T-cell (primary cell): ENCODE data around the gene PCAT6. TPM values are rescaled to one million over a fixed set of nuclear protein-coding genes. Genes with fewer than 3 reads are reported as not detected.
A peak's percentile ranks its signal among the peaks of the same experiment; 100 is the strongest.

Source experiments
- ATAC-seq, 4 experiments: fragments of 200-7000 bp in 3 of 4; fragments of 150-1000 bp in 1 of 4; cut with Tn5 transposase; replicated peaks in 1 of 4; 1 replicate in 3 of 4; 2 replicates in 1 of 4; pipeline ENCODE4 v1.10.0; 2021; ENCODE audit warnings: moderate library complexity in 3 of 4, mild to moderate bottlenecking in 2 of 4, moderate number of reproducible peaks in 1 of 4
- CTCF ChIA-PET, 2 donors: fragments of 300-600 bp; sonication (Branson Sonifier 250); formaldehyde crosslinking; loops; one replicate each; lab custom pipeline; 2022; ENCODE audit warnings: antibody characterized with exemption in 2 of 2; lab: Charles Lee
- POLR2A ChIA-PET, 2 donors: fragments of 300-600 bp; sonication (Branson Sonifier 250); formaldehyde crosslinking; loops; one replicate each; lab custom pipeline; 2022; ENCODE audit warnings: antibody characterized with exemption in 2 of 2; lab: Charles Lee
- DNase-seq, 35 experiments: peaks; one replicate each; pipeline versions ENCODE4 v3.0.0 to v3.0.0-alpha.2; 2013 to 2023
- H3K27ac ChIP-seq: one replicate; pipeline ENCODE4 v1.5.1; 2013; ENCODE audit warnings: low read length
- H3K27me3 ChIP-seq, 2 experiments: replicated peaks in 1 of 2; 1 replicate in 1 of 2; 2 replicates in 1 of 2; pipeline versions ENCODE4 v1.6.1 to v1.7.0; 2013; ENCODE audit warnings: low read length in 1 of 2, mixed read lengths in 1 of 2; ENCODE audit not compliant: control insufficient read depth in 2 of 2, insufficient read depth in 2 of 2; ENCODE audit errors: extremely low read depth in 1 of 2
- H3K36me3 ChIP-seq, 2 donors: 1 replicate in 1 of 2; 2 replicates in 1 of 2; pipeline versions ENCODE4 v1.6.1 to v1.7.0; 2013; ENCODE audit warnings: low read length in 1 of 2; ENCODE audit not compliant: control insufficient read depth in 2 of 2, insufficient read depth in 1 of 2; ENCODE audit errors: extremely low read depth in 1 of 2
- H3K4me1 ChIP-seq, 2 experiments: 1 replicate in 1 of 2; 2 replicates in 1 of 2; pipeline versions ENCODE4 v1.6.1 to v1.7.0; 2013; ENCODE audit warnings: low read length in 2 of 2, mixed read lengths in 1 of 2; ENCODE audit not compliant: insufficient read depth in 2 of 2, control insufficient read depth in 1 of 2; ENCODE audit errors: extremely low read depth in 1 of 2
- H3K4me3 ChIP-seq, 2 donors: 1 replicate in 1 of 2; 2 replicates in 1 of 2; pipeline versions ENCODE4 v1.5.1 to v1.7.0; 2013; ENCODE audit warnings: mild to moderate bottlenecking in 2 of 2, low read length in 1 of 2, moderate library complexity in 1 of 2; ENCODE audit not compliant: control insufficient read depth in 1 of 2; ENCODE audit errors: extremely low read depth in 1 of 2
- H3K9me3 ChIP-seq: 2 replicates; pipeline ENCODE4 v1.7.0; 2013
- H3K27ac Mint-ChIP-seq, 2 donors: one replicate each; pipeline ENCODE4 v1.8.0; 2020 to 2021; ENCODE audit warnings: mild to moderate bottlenecking in 2 of 2, mixed read lengths in 2 of 2
- H3K27me3 Mint-ChIP-seq, 2 donors: one replicate each; pipeline ENCODE4 v1.8.0; 2021 to 2022; ENCODE audit warnings: mixed read lengths in 2 of 2
- H3K36me3 Mint-ChIP-seq: one replicate; pipeline ENCODE4 v1.8.0; 2021; ENCODE audit warnings: mixed read lengths
- H3K4me1 Mint-ChIP-seq, 3 donors: one replicate each; pipeline ENCODE4 v1.8.0; 2020 to 2022; ENCODE audit warnings: mixed read lengths in 3 of 3, mild to moderate bottlenecking in 1 of 3
- H3K4me3 Mint-ChIP-seq, 3 donors: one replicate each; pipeline ENCODE4 v1.8.0; 2020 to 2022; ENCODE audit warnings: mild to moderate bottlenecking in 3 of 3, mixed read lengths in 3 of 3, moderate library complexity in 3 of 3
- H3K9me3 Mint-ChIP-seq, 3 donors: one replicate each; pipeline ENCODE4 v1.8.0; 2020 to 2022; ENCODE audit warnings: mixed read lengths in 3 of 3
- WGBS: methylation state at CpG from one replicate; pipeline ENCODE4 v1.1.5; 2013; ENCODE audit warnings: missing lambda C conversion rate; ENCODE audit not compliant: insufficient coverage; 5-methylcytosine and 5-hydroxymethylcytosine counted together
- total RNA-seq, 35 experiments: library from RNA in 6 of 35; stranded (reverse) in 6 of 35; fragments of 120-200 nt in 1 of 35; gene quantifications; one replicate each; pipeline versions ENCODE4 v1.2.1 to v1.2.4 and lab custom pipeline; 2013 to 2026

Gene PCAT6
- total RNA-seq (1 to 10 TPM in 2 of 5 donors, under 1 TPM in 2, not detected in 1; 0.44 to 1.5 (median 0.79) TPM), total RNA-seq (lab: John Stamatoyannopoulos, UW) (0 to 0.51 (median 0.17) reads per million in 29 experiments)
- 0.24 TPM for total RNA-seq (2013)

DNA sequence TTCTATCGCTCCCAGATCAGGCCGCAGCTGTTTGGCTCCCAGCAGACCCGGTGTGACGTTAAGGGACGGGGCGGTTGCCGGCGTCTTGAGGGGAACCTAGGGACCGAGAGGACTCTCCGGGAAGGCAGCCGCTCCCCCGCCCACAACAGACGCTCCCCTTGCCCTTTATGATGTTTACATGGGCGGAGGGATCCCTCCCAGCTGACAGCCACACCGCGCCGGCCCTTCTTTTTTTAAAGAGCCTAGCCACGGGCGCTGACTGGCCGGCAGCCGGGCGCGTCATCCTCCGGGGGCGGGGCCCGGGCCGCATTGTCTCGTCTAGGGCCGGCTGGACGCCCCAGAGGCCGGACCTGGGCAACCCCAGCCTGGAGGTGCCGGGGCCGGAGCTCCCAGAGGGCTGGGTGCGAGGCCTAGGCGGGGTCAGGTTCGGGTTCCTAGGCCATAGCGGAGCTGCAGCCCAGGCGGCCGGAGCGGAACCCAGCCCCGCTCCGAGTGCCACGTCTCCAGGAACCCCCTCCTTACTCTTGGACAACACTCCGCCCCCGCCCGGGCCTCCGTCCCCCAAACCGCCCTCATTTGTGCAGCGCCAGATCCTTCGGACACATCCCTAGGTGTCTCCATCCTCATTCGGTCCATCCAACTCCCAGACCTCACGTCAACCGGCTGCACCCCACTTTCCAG lies at the start of gene PCAT6:
Gene PCAT6, plus strand, starts transcription at position 340 of the 681 bp plus-strand sequence.
- ATAC-seq (peak; percentile 72 to 80 (median 78)), DNase-seq (peak; percentile 64 to 88 (median 79))
- no peaks in the 10 kb centered on the region for H3K27me3 Mint-ChIP-seq
- peak within 1 kb of the TSS; percentile 83 to 91 for H3K4me3 ChIP-seq
- peaks cover 36 to 48% (median 37%) of the 10 kb centered on the region in 3 donors for H3K4me1 Mint-ChIP-seq
- peak within 1 kb of the TSS; percentile 9 for H3K27ac ChIP-seq
- no peaks in the 10 kb centered on the region for H3K9me3 ChIP-seq
- H3K27ac Mint-ChIP-seq = peak within 1 kb of the TSS; percentile 80 to 90
- H3K9me3 Mint-ChIP-seq = no peaks in the 10 kb centered on the region
- H3K4me1 ChIP-seq = peaks cover 20 to 27% of the 10 kb centered on the region in 2 experiments
- peaks cover 0 to 13% of the 10 kb centered on the region in 2 experiments for H3K27me3 ChIP-seq
- POLR2A ChIA-PET = no interaction called here
- peak within 1 kb of the TSS; percentile 80 to 91 (median 87) for H3K4me3 Mint-ChIP-seq
- whole genome bisulfite sequencing = under 1% methylated on average over 50 of the region's 53 CpGs
- no peaks in the 10 kb centered on the region for H3K36me3 Mint-ChIP-seq
- no peaks in the 10 kb centered on the region for H3K36me3 ChIP-seq
- CTCF ChIA-PET = no interaction called here

GRCh38 chr1:202762019-202762418 lies 48.7 kb upstream of the PCAT6 start:
- Histone ChIP-seq H3K4me3 (no peak overlapping the region), H3K27ac (no peak overlapping the region), H3K9me3 (no peaks in the 10 kb centered on the region), H3K27me3 (no peaks in the 10 kb centered on the region), H3K36me3 (peaks cover 6 to 49% of the 10 kb centered on the region in 2 donors), H3K4me1 (no peaks in the 10 kb centered on the region)
- Mint-ChIP-seq H3K36me3 (peaks cover 43% of the 10 kb centered on the region), H3K4me3 (no peak overlapping the region), H3K9me3 (no peaks in the 10 kb centered on the region), H3K27me3 (no peaks in the 10 kb centered on the region), H3K27ac (no peak overlapping the region), H3K4me1 (no peaks in the 10 kb centered on the region)
- ChIA-PET POLR2A (interaction anchor here (0.7 kb wide), 2 partner anchors 10 to 11 kb away, joined by 3 to 10 read pairs; no protein-coding TSS in a partner anchor), CTCF (interaction anchor here in 1 of 2 donors (0.7 kb wide), 1 partner anchor 91 kb away, joined by 5 read pairs; no protein-coding TSS in a partner anchor)
- ATAC-seq (no peak), DNase-seq (no peak)
- no CpG with 5 or more reads among the region's 2 CpGs for WGBS

DNA sequence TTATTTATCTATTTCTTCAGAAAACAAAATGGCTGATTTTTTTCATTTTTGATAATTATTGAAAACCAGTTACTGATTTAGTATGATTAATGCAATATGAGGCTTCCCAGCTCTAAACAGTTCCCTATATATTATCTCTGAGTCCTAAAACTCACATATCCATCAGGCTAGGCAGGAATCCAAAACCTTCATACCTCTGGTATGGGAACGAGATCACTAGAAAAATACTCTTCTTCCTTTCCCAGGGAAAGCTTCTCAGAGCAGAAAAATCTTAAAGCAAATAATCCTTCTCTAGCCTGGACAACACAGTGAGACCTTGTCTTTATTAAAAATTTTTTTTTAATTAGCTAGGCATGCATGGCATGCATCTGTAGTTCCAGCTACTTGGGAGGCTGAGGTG lies 45.0 kb upstream of the PCAT6 start:
- ChIA-PET POLR2A (no interaction called here), CTCF (no interaction called here)
- Mint-ChIP-seq H3K9me3 (no peaks in the 10 kb centered on the region), H3K36me3 (peaks cover 47% of the 10 kb centered on the region), H3K27ac (no peak overlapping the region), H3K27me3 (no peaks in the 10 kb centered on the region), H3K4me1 (no peaks in the 10 kb centered on the region), H3K4me3 (no peak overlapping the region)
- H3K27me3 ChIP-seq = no peaks in the 10 kb centered on the region
- WGBS = 100% methylated on average over 1 of the region's 1 CpG
- peaks cover 6 to 30% of the 10 kb centered on the region in 2 donors for H3K36me3 ChIP-seq
- H3K9me3 ChIP-seq = no peaks in the 10 kb centered on the region
- H3K4me1 ChIP-seq = no peaks in the 10 kb centered on the region
- ATAC-seq (no peak), DNase-seq (no peak)
- H3K4me3 ChIP-seq = no peak overlapping the region
- H3K27ac ChIP-seq = no peak overlapping the region

DNA sequence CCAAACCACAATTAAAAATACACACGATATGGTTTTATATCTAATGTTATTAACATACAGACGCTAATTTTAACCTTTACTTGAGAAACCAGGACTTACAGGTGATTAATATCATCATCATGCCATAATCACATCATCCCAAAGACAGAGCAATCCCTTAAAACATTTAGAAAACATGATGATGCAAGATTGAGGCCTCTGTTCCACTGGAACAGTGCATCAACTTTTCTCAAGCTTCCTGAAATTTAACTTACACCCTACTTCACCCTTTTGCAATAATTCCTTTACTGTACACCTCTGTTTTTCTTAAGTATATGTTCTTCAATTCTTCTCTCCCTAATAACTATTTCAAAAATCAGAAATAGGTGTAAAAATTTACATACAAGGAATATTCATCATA lies 40.6 kb upstream of the PCAT6 start:
- Histone ChIP-seq H3K4me1 (no peaks in the 10 kb centered on the region), H3K36me3 (peaks cover 7 to 41% of the 10 kb centered on the region in 2 donors), H3K9me3 (no peaks in the 10 kb centered on the region), H3K27ac (no peak overlapping the region), H3K27me3 (no peaks in the 10 kb centered on the region), H3K4me3 (no peak overlapping the region)
- WGBS = no CpG with 5 or more reads among the region's 2 CpGs
- H3K27me3 Mint-ChIP-seq = no peaks in the 10 kb centered on the region
- ATAC-seq (no peak), DNase-seq (no peak)
- POLR2A ChIA-PET = no interaction called here
- peaks cover 48% of the 10 kb centered on the region for H3K36me3 Mint-ChIP-seq
- H3K4me1 Mint-ChIP-seq = no peaks in the 10 kb centered on the region
- H3K9me3 Mint-ChIP-seq = no peaks in the 10 kb centered on the region
- H3K27ac Mint-ChIP-seq = no peak overlapping the region
- no peak overlapping the region for H3K4me3 Mint-ChIP-seq
- CTCF ChIA-PET = no interaction called here

GRCh38 chr1:202781180-202781579 lies 29.6 kb upstream of the PCAT6 start:
- no peak for ATAC-seq
- H3K27ac ChIP-seq = no peak overlapping the region
- no peaks in the 10 kb centered on the region for H3K9me3 ChIP-seq
- H3K36me3 ChIP-seq = peaks cover 0 to 4% of the 10 kb centered on the region in 2 donors
- H3K4me1 ChIP-seq = peaks cover 0 to 5% of the 10 kb centered on the region in 2 experiments
- Mint-ChIP-seq H3K36me3 (peaks cover 7% of the 10 kb centered on the region), H3K9me3 (no peaks in the 10 kb centered on the region), H3K4me3 (no peak overlapping the region), H3K27ac (no peak overlapping the region), H3K27me3 (no peaks in the 10 kb centered on the region), H3K4me1 (peaks cover 14 to 35% (median 23%) of the 10 kb centered on the region in 3 donors)
- ChIA-PET CTCF (interaction anchor here (0.5 to 1.4 kb wide), 3 partner anchors 30 to 218 kb away, joined by 3 read pairs; no protein-coding TSS in a partner anchor), POLR2A (interaction anchor here in 1 of 2 donors (0.5 to 1.0 kb wide), 2 partner anchors 9 to 92 kb away, joined by 3 to 4 read pairs; no protein-coding TSS in a partner anchor)
- no peak overlapping the region for H3K4me3 ChIP-seq
- WGBS = no CpG with 5 or more reads among the region's 4 CpGs
- H3K27me3 ChIP-seq = no peaks in the 10 kb centered on the region
- no peak for DNase-seq

GRCh38 chr1:202786804-202787203 lies 23.9 kb upstream of the PCAT6 start:
- H3K27ac Mint-ChIP-seq = no peak overlapping the region
- H3K27me3 Mint-ChIP-seq = no peaks in the 10 kb centered on the region
- WGBS = no CpG with 5 or more reads among the region's 4 CpGs

More at GRCh38 chr1:202786804-202787203, 23.9 kb upstream of the PCAT6 start:
- H3K27ac ChIP-seq = no peak overlapping the region
- H3K9me3 ChIP-seq = no peaks in the 10 kb centered on the region
- DNase-seq (no peak), ATAC-seq (no peak)
- CTCF ChIA-PET = no interaction called here
- H3K27me3 ChIP-seq = no peaks in the 10 kb centered on the region
- POLR2A ChIA-PET = no interaction called here
- no peak overlapping the region for H3K4me3 Mint-ChIP-seq
- H3K4me1 Mint-ChIP-seq = peaks cover 21 to 44% (median 36%) of the 10 kb centered on the region in 3 donors
- H3K4me3 ChIP-seq = no peak overlapping the region
- no peaks in the 10 kb centered on the region for H3K4me1 ChIP-seq
- no peaks in the 10 kb centered on the region for H3K36me3 ChIP-seq
- H3K9me3 Mint-ChIP-seq = no peaks in the 10 kb centered on the region
- no peaks in the 10 kb centered on the region for H3K36me3 Mint-ChIP-seq
